BLaER1 treated with 17β-estradiol and CSF1 and Interleukin-3, amounts not matched to agents 10 nM and 100 nM (cell line): ENCODE results near the gene RASAL2.

Experiments
- H3K27ac ChIP-seq, 11 experiments: shearing (Covaris generic); formaldehyde crosslinking; 2 replicates each; pipeline ENCODE4 v1.8.1; 2022
- H3K27me3 ChIP-seq, 11 experiments: shearing (Covaris generic); formaldehyde crosslinking; 2 replicates each; pipeline ENCODE4 v1.8.1; 2022
- H3K36me3 ChIP-seq, 11 experiments: shearing (Covaris generic); formaldehyde crosslinking; 2 replicates each; pipeline ENCODE4 v1.8.1; 2022
- H3K4me1 ChIP-seq, 10 experiments: shearing (Covaris generic); formaldehyde crosslinking; 2 replicates each; pipeline ENCODE4 v1.8.1; 2022
- H3K4me2 ChIP-seq, 11 experiments: shearing (Covaris generic); formaldehyde crosslinking; 2 replicates each; pipeline ENCODE4 v1.8.1; 2022
- H3K4me3 ChIP-seq, 10 experiments: shearing (Covaris generic); formaldehyde crosslinking; 2 replicates each; pipeline ENCODE4 v1.8.1; 2022
- H3K9ac ChIP-seq, 11 experiments: shearing (Covaris generic); formaldehyde crosslinking; 2 replicates each; pipeline ENCODE4 v1.8.1; 2022
- H3K9me3 ChIP-seq, 11 experiments: shearing (Covaris generic); formaldehyde crosslinking; replicated peaks in 1 of 11; 2 replicates each; pipeline ENCODE4 v1.8.1; 2022
- H4K20me1 ChIP-seq, 11 experiments: shearing (Covaris generic); formaldehyde crosslinking; 2 replicates each; pipeline ENCODE4 v1.8.1; 2022
- Cebpa-rat ChIP-seq, 11 experiments: shearing (Covaris generic); IDR thresholded peaks; 2 replicates each; pipeline ENCODE4 v1.8.1; 2022

RASAL2 gene

GRCh38 chr1:178066296-178066907 is 27.5 kb upstream of the RASAL2 start:
- peak overlapping the region in 8 of 11 experiments; percentile 19 to 86 (median 67); a peak in 12 of 22 replicates for H3K27ac ChIP-seq
- peak overlapping the region in 3 of 11 experiments; percentile 43 to 48 (median 47); a peak in 5 of 22 replicates for H3K9ac ChIP-seq
- no peak for TF ChIP-seq Cebpa-rat (IDR thresholded peaks at IDR 0.05)
- H3K4me2 ChIP-seq: peak overlapping the region in 5 of 11 experiments; percentile 53 to 80 (median 66); a peak in 11 of 22 replicates
- no peaks in the 10 kb centered on the region for H4K20me1 ChIP-seq
- no peaks in the 10 kb centered on the region for H3K27me3 ChIP-seq
- no peak overlapping the region for H3K4me3 ChIP-seq
- no peaks in the 10 kb centered on the region for H3K36me3 ChIP-seq
- no peaks in the 10 kb centered on the region for H3K9me3 ChIP-seq
- H3K4me1 ChIP-seq: peaks cover 0 to 40% (median 8%) of the 10 kb centered on the region in 10 experiments; a peak in 12 of 20 replicates

GRCh38 chr1:178066908-178067614 is 26.8 kb upstream of the RASAL2 start:
- Histone ChIP-seq H3K27ac (peak overlapping the region in 8 of 11 experiments; percentile 19 to 86 (median 67); a peak in 14 of 22 replicates), H4K20me1 (no peaks in the 10 kb centered on the region)
- TF ChIP-seq Cebpa-rat (IDR thresholded peaks at IDR 0.05): no peak

GRCh38 chr1:178071811-178072210 is 22.1 kb upstream of the RASAL2 start:
- Histone ChIP-seq H3K27me3 (no peaks in the 10 kb centered on the region), H3K36me3 (no peaks in the 10 kb centered on the region), H3K4me1 (peaks cover 0 to 22% (median 5%) of the 10 kb centered on the region in 10 experiments; a peak in 10 of 20 replicates), H3K9ac (no peak overlapping the region), H3K4me3 (no peak overlapping the region), H3K4me2 (no peak overlapping the region), H3K9me3 (no peaks in the 10 kb centered on the region), H3K27ac (no peak overlapping the region), H4K20me1 (no peaks in the 10 kb centered on the region)
- TF ChIP-seq Cebpa-rat (IDR thresholded peaks at IDR 0.05): no peak

More at GRCh38 chr1:178066908-178067614, 26.8 kb upstream of the RASAL2 start:
- Histone ChIP-seq H3K36me3 (no peaks in the 10 kb centered on the region), H3K4me2 (peak overlapping the region in 7 of 11 experiments; percentile 2 to 80 (median 56); a peak in 11 of 22 replicates), H3K4me1 (peaks cover 0 to 40% (median 8%) of the 10 kb centered on the region in 10 experiments; a peak in 12 of 20 replicates), H3K9ac (peak overlapping the region in 4 of 11 experiments; percentile 45 to 55 (median 48); a peak in 7 of 22 replicates), H3K4me3 (no peak overlapping the region), H3K9me3 (no peaks in the 10 kb centered on the region), H3K27me3 (no peaks in the 10 kb centered on the region)

GRCh38 chr1:178072326-178072725 is 21.6 kb upstream of the RASAL2 start:
- Histone ChIP-seq H3K27ac (no peak overlapping the region), H3K4me2 (no peak overlapping the region), H4K20me1 (no peaks in the 10 kb centered on the region), H3K27me3 (no peaks in the 10 kb centered on the region), H3K4me3 (no peak overlapping the region), H3K9ac (no peak overlapping the region), H3K9me3 (no peaks in the 10 kb centered on the region), H3K4me1 (peaks cover 0 to 17% (median 2%) of the 10 kb centered on the region in 10 experiments; a peak in 10 of 20 replicates), H3K36me3 (no peaks in the 10 kb centered on the region)
- TF ChIP-seq Cebpa-rat (IDR thresholded peaks at IDR 0.05): no peak

DNA sequence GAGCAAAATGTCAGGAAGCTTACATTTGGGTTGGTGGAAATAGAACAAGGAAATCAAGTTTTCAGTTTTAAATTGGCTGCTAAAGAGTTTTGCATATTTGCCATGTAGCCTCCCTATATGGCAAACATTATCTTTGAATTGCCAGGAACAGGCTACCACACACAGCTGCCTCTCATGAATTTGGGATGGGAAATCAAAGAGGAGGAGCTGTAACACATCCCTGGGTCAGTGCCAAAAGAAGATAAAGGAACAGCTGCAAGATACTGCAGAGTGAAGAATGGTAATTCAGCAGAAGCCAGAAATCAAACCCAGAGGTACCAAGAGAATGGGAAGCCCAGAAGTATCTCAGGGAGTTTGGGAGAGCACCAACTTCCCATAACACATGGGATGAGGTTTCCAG is 18.6 kb upstream of the RASAL2 start:
- no peak overlapping the region for H3K4me2 ChIP-seq
- no peak overlapping the region for H3K4me3 ChIP-seq
- H4K20me1 ChIP-seq: no peaks in the 10 kb centered on the region
- no peaks in the 10 kb centered on the region for H3K27me3 ChIP-seq
- TF ChIP-seq Cebpa-rat (IDR thresholded peaks at IDR 0.05): no peak
- H3K36me3 ChIP-seq: no peaks in the 10 kb centered on the region
- H3K9ac ChIP-seq: no peak overlapping the region
- no peaks in the 10 kb centered on the region for H3K9me3 ChIP-seq
- H3K4me1 ChIP-seq: no peaks in the 10 kb centered on the region
- no peak overlapping the region for H3K27ac ChIP-seq

GRCh38 chr1:178076607-178077006 is 17.3 kb upstream of the RASAL2 start:
- TF ChIP-seq Cebpa-rat (IDR thresholded peaks at IDR 0.05): no peak
- no peaks in the 10 kb centered on the region for H4K20me1 ChIP-seq
- H3K4me1 ChIP-seq: no peaks in the 10 kb centered on the region
- H3K4me2 ChIP-seq: no peak overlapping the region
- no peaks in the 10 kb centered on the region for H3K9me3 ChIP-seq
- no peak overlapping the region for H3K9ac ChIP-seq
- no peak overlapping the region for H3K4me3 ChIP-seq
- H3K36me3 ChIP-seq: no peaks in the 10 kb centered on the region
- no peaks in the 10 kb centered on the region for H3K27me3 ChIP-seq
- no peak overlapping the region for H3K27ac ChIP-seq

DNA sequence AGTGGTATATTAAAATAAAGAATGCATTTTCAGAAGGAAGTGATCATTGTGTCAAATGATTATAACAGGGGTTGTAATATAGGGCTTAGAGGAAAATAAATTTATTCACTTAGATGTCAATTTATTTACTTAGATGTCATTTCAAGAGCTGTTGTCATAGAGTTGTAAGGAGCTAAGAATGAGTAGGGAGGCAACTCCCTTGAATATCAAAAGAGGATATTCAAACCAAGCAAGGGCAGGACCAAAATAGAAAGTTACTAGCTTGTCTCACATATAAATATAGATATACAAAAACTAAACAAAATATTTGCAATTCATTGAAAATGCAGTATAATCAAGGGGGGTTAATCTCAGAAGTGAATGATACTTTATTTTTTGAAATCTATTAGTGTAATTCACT is 16.0 kb upstream of the RASAL2 start:
- H3K36me3 ChIP-seq: no peaks in the 10 kb centered on the region
- no peak overlapping the region for H3K4me2 ChIP-seq
- H3K4me1 ChIP-seq: no peaks in the 10 kb centered on the region
- no peaks in the 10 kb centered on the region for H4K20me1 ChIP-seq
- H3K27me3 ChIP-seq: no peaks in the 10 kb centered on the region
- H3K9ac ChIP-seq: no peak overlapping the region
- no peaks in the 10 kb centered on the region for H3K9me3 ChIP-seq
- no peak overlapping the region for H3K4me3 ChIP-seq
- no peak for TF ChIP-seq Cebpa-rat (IDR thresholded peaks at IDR 0.05)
- no peak overlapping the region for H3K27ac ChIP-seq

DNA sequence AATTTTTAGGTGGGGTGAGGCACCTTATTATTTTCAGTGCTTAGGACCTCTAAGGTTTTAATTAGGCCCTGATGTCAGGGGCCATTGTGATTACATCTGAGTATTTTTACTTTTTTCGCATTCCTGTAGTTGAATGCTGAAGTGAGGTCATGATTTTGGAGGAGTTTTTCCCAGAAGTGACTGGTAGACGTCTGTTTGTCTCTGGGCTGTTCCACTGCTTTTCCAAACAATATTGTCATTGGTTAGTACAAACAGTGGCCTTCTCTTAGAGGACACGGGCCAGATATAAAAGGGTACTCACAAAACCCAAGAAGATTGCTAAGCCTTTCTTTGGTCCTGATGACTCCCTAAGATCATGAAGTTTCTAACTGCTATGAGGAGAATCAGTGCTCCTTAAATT is 7.6 kb upstream of the RASAL2 start:
- no peaks in the 10 kb centered on the region for H3K36me3 ChIP-seq
- peak overlapping the region in 9 of 11 experiments; percentile 1 to 67 (median 31); a peak in 12 of 22 replicates for H3K4me2 ChIP-seq
- H3K4me3 ChIP-seq: no peak overlapping the region

DNA sequence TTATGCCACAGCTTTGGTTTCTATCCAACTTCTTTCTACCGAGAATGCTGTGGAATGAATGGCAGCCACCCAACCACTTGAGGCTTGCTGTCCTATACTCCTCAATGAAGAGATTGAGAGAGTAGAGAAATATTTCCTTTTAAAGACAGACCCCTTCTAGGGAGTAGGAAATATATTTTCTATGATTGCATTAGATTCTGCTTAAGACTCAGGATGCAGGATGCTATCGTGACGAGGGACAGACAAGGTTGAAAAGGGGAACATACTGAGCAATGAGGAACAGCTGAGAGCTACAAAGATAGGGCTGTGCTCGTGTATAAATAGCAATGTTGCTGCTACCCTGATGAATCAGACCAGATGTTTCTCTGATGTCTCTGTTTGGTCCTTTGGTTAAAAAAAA is 7.1 kb upstream of the RASAL2 start:
- Histone ChIP-seq H3K27me3 (no peaks in the 10 kb centered on the region), H3K4me2 (peak overlapping the region in 9 of 11 experiments; percentile 1 to 67 (median 34); a peak in 14 of 22 replicates), H3K4me1 (peaks cover 0 to 19% (median 14%) of the 10 kb centered on the region in 10 experiments; a peak in 14 of 20 replicates), H3K4me3 (no peak overlapping the region), H3K36me3 (no peaks in the 10 kb centered on the region), H3K9ac (no peak overlapping the region), H3K9me3 (no peaks in the 10 kb centered on the region), H3K27ac (peak overlapping the region in 3 of 11 experiments; percentile 0 to 22 (median 3); a peak in 3 of 22 replicates), H4K20me1 (no peaks in the 10 kb centered on the region)
- no peak for TF ChIP-seq Cebpa-rat (IDR thresholded peaks at IDR 0.05)

More for the DNA sequence above, 7.6 kb upstream of the RASAL2 start:
- Histone ChIP-seq H3K9me3 (no peaks in the 10 kb centered on the region), H3K9ac (no peak overlapping the region), H3K4me1 (peaks cover 0 to 19% (median 14%) of the 10 kb centered on the region in 10 experiments; a peak in 14 of 20 replicates), H4K20me1 (no peaks in the 10 kb centered on the region), H3K27ac (peak overlapping the region in 3 of 11 experiments; percentile 0 to 22 (median 3); a peak in 2 of 22 replicates), H3K27me3 (no peaks in the 10 kb centered on the region)
- TF ChIP-seq Cebpa-rat (IDR thresholded peaks at IDR 0.05): no peak
